ENCODE data around the gene EMP1.

EMP1 gene

DNA sequence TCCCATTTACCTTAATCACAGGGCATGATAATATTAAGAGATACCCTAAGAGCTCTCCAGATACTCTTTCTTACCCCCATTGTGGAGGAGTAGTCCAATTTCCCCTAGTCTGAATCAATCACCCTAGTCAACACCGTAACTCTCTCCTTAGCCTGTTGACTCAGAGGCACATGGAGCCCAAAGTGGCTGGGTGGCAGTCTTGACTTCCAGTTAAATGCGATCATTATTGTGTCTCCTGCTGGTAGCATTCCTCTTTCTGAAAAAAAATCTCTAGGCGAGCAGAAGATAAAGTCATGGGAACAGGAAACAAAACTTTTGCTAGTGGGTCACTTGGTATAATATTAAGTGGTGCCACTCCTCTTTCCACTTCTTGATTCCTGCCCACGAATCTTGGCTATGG, 46.4 kb downstream of the EMP1 start:
- Histone ChIP-seq H2AFZ (ENCODE audit: insufficient read depth, low read length, poor library complexity) (no peak overlapping the region), H2BK12ac (ENCODE audit: low read length) (no peak overlapping the region), H3K79me2 (ENCODE audit: control insufficient read depth, insufficient read depth, low read length, poor library complexity) (no peaks in the 10 kb centered on the region), H2AK5ac (ENCODE audit: low read length) (no peak overlapping the region), H3K9ac (ENCODE audit: low read length) (no peak overlapping the region), H4K8ac (ENCODE audit: low read depth, low read length) (no peak overlapping the region), H3K4me3 (ENCODE audit: low read depth, low read length) (no peak overlapping the region), H3K27me3 (ENCODE audit: insufficient read depth, low read length) (no peaks in the 10 kb centered on the region), H3K79me1 (ENCODE audit: low read length) (no peaks in the 10 kb centered on the region), H4K12ac (ENCODE audit: low read depth, low read length) (no peak overlapping the region), H2BK5ac (ENCODE audit: low read depth, low read length, poor library complexity) (no peak overlapping the region), H3K4me2 (ENCODE audit: low read length) (no peak overlapping the region), H4K91ac (ENCODE audit: low read depth, low read length) (no peak overlapping the region), H3K4me1 (ENCODE audit: control insufficient read depth in 1 of 2, insufficient read depth in 2 of 2, low read length in 2 of 2) (no peaks in the 10 kb centered on the region), H3K9me3 (ENCODE audit: insufficient read depth, low read depth, low read length) (no peaks in the 10 kb centered on the region), H3K36me3 (ENCODE audit: control insufficient read depth in 1 of 2, insufficient read depth in 2 of 2, low read length in 2 of 2) (no peaks in the 10 kb centered on the region), H3K23ac (ENCODE audit: low read length) (no peak overlapping the region), H3K14ac (ENCODE audit: low read length) (no peak overlapping the region), H2BK120ac (ENCODE audit: insufficient read depth, low read length, poor library complexity) (no peak overlapping the region), H3K27ac (ENCODE audit: low read depth, low read length) (no peak overlapping the region), H3K18ac (ENCODE audit: low read length) (no peak overlapping the region), H3K4ac (ENCODE audit: low read depth, low read length) (no peak overlapping the region)
- no CpG with 5 or more reads among the region's 4 CpGs for WGBS (ENCODE audit: extremely low coverage, insufficient coverage, insufficient read length)
- DNase-seq: no peak

DNA sequence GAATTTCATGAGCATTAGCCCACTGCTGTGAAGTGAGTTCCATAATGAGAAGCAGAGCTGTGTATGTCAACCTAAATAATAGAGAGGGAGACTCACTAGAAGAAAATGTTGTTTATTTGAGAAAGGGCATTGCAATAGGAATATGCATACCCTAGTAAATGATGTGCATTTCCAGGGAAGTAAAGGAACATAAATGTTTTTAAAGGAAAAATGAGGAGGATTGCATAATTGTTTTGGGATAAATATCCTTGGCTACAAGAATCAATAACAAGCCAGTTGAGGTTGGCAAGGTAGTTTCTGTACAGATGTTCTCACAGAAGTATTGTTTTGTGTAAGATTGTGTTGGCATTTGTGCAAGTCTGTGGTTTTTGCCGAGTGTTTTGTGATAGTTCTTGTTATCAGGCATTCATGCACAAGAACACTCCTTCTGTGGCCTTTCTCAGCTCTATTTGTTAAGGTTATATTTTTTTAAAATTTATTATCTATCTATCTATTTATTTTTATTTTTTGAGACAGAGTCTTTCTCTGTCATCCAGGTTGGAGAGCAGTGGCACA, 47.1 kb downstream of the EMP1 start:
- H3K79me1 ChIP-seq (ENCODE audit: low read length): no peaks in the 10 kb centered on the region
- no peak overlapping the region for H3K4me2 ChIP-seq (ENCODE audit: low read length)
- no peak overlapping the region for H4K91ac ChIP-seq (ENCODE audit: low read depth, low read length)
- no peak overlapping the region for H3K9ac ChIP-seq (ENCODE audit: low read length)
- H2BK12ac ChIP-seq (ENCODE audit: low read length): no peak overlapping the region
- H3K36me3 ChIP-seq (ENCODE audit: control insufficient read depth in 1 of 2, insufficient read depth in 2 of 2, low read length in 2 of 2): no peaks in the 10 kb centered on the region
- DNase-seq: no peak
- no peak overlapping the region for H3K4me3 ChIP-seq (ENCODE audit: low read depth, low read length)
- no peak overlapping the region for H4K8ac ChIP-seq (ENCODE audit: low read depth, low read length)
- no peak overlapping the region for H3K4ac ChIP-seq (ENCODE audit: low read depth, low read length)
- H4K12ac ChIP-seq (ENCODE audit: low read depth, low read length): no peak overlapping the region
- H2AFZ ChIP-seq (ENCODE audit: insufficient read depth, low read length, poor library complexity): no peak overlapping the region
- H2BK120ac ChIP-seq (ENCODE audit: insufficient read depth, low read length, poor library complexity): no peak overlapping the region
- no peaks in the 10 kb centered on the region for H3K27me3 ChIP-seq (ENCODE audit: insufficient read depth, low read length)
- H3K4me1 ChIP-seq (ENCODE audit: control insufficient read depth in 1 of 2, insufficient read depth in 2 of 2, low read length in 2 of 2): no peaks in the 10 kb centered on the region
- H3K23ac ChIP-seq (ENCODE audit: low read length): no peak overlapping the region
- no peak overlapping the region for H2BK5ac ChIP-seq (ENCODE audit: low read depth, low read length, poor library complexity)
- no CpG with 5 or more reads among the region's 1 CpG for WGBS (ENCODE audit: extremely low coverage, insufficient coverage, insufficient read length)
- H3K27ac ChIP-seq (ENCODE audit: low read depth, low read length): no peak overlapping the region
- H3K18ac ChIP-seq (ENCODE audit: low read length): no peak overlapping the region
- no peak overlapping the region for H3K14ac ChIP-seq (ENCODE audit: low read length)
- H3K9me3 ChIP-seq (ENCODE audit: insufficient read depth, low read depth, low read length): no peaks in the 10 kb centered on the region
- no peaks in the 10 kb centered on the region for H3K79me2 ChIP-seq (ENCODE audit: control insufficient read depth, insufficient read depth, low read length, poor library complexity)
- no peak overlapping the region for H2AK5ac ChIP-seq (ENCODE audit: low read length)

DNA sequence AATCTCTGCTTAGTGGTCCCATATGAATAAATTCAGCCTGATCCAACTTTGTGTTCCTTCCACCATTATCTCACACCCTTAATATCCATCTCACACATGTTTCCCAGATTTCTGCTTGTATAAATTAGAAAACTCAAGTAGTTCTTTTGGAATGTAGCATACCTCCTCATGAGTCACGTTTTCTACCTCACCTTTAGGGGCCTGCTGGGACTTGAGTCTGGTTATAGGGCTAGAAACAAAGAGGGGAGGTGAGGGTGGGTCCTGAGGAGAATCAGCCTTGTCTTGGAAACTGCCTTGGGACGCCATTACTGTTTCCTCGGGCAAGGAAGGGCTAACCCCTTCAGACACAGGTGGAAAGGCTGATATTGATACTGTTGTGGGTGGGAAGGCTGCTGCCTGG, 51.1 kb downstream of the EMP1 start:
- Histone ChIP-seq H3K79me2 (ENCODE audit: control insufficient read depth, insufficient read depth, low read length, poor library complexity) (no peaks in the 10 kb centered on the region), H4K8ac (ENCODE audit: low read depth, low read length) (no peak overlapping the region), H2AK5ac (ENCODE audit: low read length) (no peak overlapping the region), H3K27me3 (ENCODE audit: insufficient read depth, low read length) (no peaks in the 10 kb centered on the region), H3K9me3 (ENCODE audit: insufficient read depth, low read depth, low read length) (no peaks in the 10 kb centered on the region), H3K4me1 (ENCODE audit: control insufficient read depth in 1 of 2, insufficient read depth in 2 of 2, low read length in 2 of 2) (peaks cover 0 to 4% of the 10 kb centered on the region in 2 experiments), H3K36me3 (ENCODE audit: control insufficient read depth in 1 of 2, insufficient read depth in 2 of 2, low read length in 2 of 2) (no peaks in the 10 kb centered on the region), H2BK12ac (ENCODE audit: low read length) (no peak overlapping the region), H3K14ac (ENCODE audit: low read length) (no peak overlapping the region), H3K18ac (ENCODE audit: low read length) (no peak overlapping the region), H2BK5ac (ENCODE audit: low read depth, low read length, poor library complexity) (no peak overlapping the region), H3K4ac (ENCODE audit: low read depth, low read length) (no peak overlapping the region), H3K4me3 (ENCODE audit: low read depth, low read length) (no peak overlapping the region), H2AFZ (ENCODE audit: insufficient read depth, low read length, poor library complexity) (no peak overlapping the region), H2BK120ac (ENCODE audit: insufficient read depth, low read length, poor library complexity) (no peak overlapping the region), H4K12ac (ENCODE audit: low read depth, low read length) (no peak overlapping the region), H3K4me2 (ENCODE audit: low read length) (no peak overlapping the region), H4K91ac (ENCODE audit: low read depth, low read length) (no peak overlapping the region), H3K9ac (ENCODE audit: low read length) (no peak overlapping the region), H3K27ac (ENCODE audit: low read depth, low read length) (no peak overlapping the region), H3K23ac (ENCODE audit: low read length) (no peak overlapping the region), H3K79me1 (ENCODE audit: low read length) (no peaks in the 10 kb centered on the region)
- WGBS (ENCODE audit: extremely low coverage, insufficient coverage, insufficient read length): no CpG with 5 or more reads among the region's 3 CpGs
- DNase-seq: no peak

DNA sequence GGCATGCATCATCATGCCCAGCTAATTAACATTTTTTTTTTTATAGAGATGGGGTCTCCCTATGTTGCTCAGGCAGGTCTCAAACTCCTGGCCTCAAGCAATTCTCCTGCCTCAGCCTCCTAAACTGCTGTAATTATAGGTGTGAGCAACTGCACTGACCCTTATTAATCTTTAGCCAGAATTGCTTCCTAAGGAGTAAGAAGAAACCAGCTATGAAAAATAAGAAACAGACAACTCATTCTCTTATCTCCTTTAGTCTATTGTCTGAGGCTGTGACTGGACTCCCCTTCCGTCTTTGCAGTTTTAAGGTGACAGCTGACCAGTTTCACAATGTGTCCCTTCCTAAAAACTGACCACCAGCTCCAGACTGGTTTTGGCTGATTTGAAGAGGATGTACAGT, 52.4 kb downstream of the EMP1 start:
- Histone ChIP-seq H3K23ac (ENCODE audit: low read length) (no peak overlapping the region), H3K79me1 (ENCODE audit: low read length) (no peaks in the 10 kb centered on the region), H4K12ac (ENCODE audit: low read depth, low read length) (no peak overlapping the region), H3K4me1 (ENCODE audit: control insufficient read depth in 1 of 2, insufficient read depth in 2 of 2, low read length in 2 of 2) (peaks cover 0 to 4% of the 10 kb centered on the region in 2 experiments), H3K9ac (ENCODE audit: low read length) (no peak overlapping the region), H3K27ac (ENCODE audit: low read depth, low read length) (no peak overlapping the region), H3K4me2 (ENCODE audit: low read length) (no peak overlapping the region), H3K36me3 (ENCODE audit: control insufficient read depth in 1 of 2, insufficient read depth in 2 of 2, low read length in 2 of 2) (no peaks in the 10 kb centered on the region), H2BK120ac (ENCODE audit: insufficient read depth, low read length, poor library complexity) (no peak overlapping the region), H2BK12ac (ENCODE audit: low read length) (no peak overlapping the region), H4K91ac (ENCODE audit: low read depth, low read length) (no peak overlapping the region), H3K9me3 (ENCODE audit: insufficient read depth, low read depth, low read length) (no peaks in the 10 kb centered on the region), H3K14ac (ENCODE audit: low read length) (no peak overlapping the region), H2AK5ac (ENCODE audit: low read length) (no peak overlapping the region), H2AFZ (ENCODE audit: insufficient read depth, low read length, poor library complexity) (no peak overlapping the region), H4K8ac (ENCODE audit: low read depth, low read length) (no peak overlapping the region), H3K27me3 (ENCODE audit: insufficient read depth, low read length) (no peaks in the 10 kb centered on the region), H3K4me3 (ENCODE audit: low read depth, low read length) (no peak overlapping the region), H3K79me2 (ENCODE audit: control insufficient read depth, insufficient read depth, low read length, poor library complexity) (no peaks in the 10 kb centered on the region), H3K4ac (ENCODE audit: low read depth, low read length) (no peak overlapping the region), H3K18ac (ENCODE audit: low read length) (no peak overlapping the region), H2BK5ac (ENCODE audit: low read depth, low read length, poor library complexity) (no peak overlapping the region)
- DNase-seq: no peak
- WGBS (ENCODE audit: extremely low coverage, insufficient coverage, insufficient read length): no CpG with 5 or more reads among the region's 1 CpG
